G401 (cell line): ENCODE measurements around the gene POT1. TPM values are rescaled to one million over a fixed set of nuclear protein-coding genes. Genes with fewer than 3 reads are reported as not detected.

Experiments
- DNase-seq: peaks from one replicate; pipeline ENCODE4 v3.0.0-alpha.2; 2015; ENCODE audit warnings: low spot score
- in situ Hi-C: cut with HindIII; loops from 2 replicates; pipeline ENCODE4 v1.10.0; 2016; ENCODE audit warnings: low sequenced_read_pairs, mixed read lengths
- total RNA-seq: library from RNA; depleted of rRNA; stranded (reverse); fragments of >200 nt; shearing (Covaris generic); gene quantifications from 2 replicates; pipeline ENCODE4 v1.2.3, GENCODE V29; 2014; rRNA removed

The POT1 gene
- total RNA-seq, 1 experiment from 2014 or later: 46.6 TPM

DNA sequence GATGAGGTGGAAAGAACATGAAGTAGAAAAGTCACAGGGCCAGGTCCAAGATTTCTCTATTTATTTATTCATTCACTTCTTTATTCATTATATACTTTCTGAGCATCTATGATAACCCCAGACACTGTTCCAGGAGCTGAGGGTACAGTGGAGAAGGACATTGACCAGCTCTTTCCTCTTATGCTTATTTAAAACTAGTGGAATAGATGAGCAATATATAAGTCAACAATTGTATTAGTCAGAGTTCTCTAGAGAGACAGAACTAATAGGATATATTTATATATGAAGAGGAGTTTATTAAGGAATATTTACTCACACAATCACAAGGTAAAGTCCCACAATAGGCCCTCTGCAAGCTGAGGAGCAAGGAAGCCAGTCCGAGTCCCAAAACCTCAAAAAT, 149.0 kb downstream of the POT1 start:
- no peak for DNase-seq
- in situ Hi-C loops: no loop called here

DNA sequence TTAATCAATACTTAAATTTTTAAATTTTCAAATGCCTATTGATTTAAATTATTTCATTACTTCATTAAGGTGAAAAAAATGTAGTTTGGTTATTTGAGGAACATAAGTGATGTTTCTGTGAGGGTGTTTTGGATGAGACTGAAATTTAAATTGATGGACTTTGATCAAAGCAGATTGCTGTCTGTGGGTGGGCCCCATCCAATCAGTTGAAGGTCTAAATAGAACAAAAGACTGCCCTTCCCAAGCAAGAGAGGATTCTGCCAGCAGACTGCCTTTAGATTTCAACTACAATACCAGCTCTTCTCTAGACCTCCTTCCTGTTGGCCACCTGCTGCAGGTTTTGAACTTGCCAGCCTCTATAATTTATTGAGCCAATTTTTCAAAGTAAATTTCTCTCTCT, 149.6 kb downstream of the POT1 start:
- DNase-seq: no peak
- in situ Hi-C loops: no loop called here

DNA sequence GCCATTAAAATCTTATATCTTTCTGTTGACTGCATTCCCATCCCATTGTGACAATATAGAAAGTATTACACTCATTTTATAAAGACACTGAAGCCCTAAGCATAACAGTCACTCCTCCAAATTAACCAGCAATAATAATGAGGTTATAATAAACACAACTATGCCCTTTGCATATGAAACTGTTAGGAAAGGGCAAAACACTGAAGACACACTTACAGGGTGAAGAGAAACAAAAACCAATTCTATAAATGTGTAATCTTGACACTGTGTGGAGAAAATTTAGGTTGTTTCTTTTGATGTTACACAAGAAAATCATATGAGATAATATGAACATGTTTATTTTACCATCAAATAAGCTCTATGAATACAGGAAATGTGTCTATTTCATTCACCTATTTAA, 150.0 kb downstream of the POT1 start:
- DNase-seq: no peak
- in situ Hi-C loops: no loop called here

DNA sequence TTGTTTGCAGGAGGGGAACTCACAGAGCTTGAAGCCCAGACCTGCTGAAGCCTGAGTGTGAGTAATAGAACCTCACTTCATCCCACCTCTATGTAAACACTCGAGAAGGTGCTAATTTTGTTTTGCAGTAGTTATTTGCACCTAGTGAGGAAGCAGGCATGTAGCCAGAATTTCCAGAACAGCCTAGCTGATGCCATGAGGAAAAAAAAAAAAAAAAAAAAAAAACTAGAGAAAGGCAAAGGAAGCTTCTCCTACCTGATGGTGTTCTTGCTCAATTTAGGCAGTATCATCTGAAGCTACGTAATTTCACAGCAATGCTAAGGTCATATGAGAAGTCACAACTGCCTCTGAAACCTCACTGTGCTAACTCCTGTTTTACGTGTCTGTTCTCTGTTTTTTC, 150.4 kb downstream of the POT1 start:
- in situ Hi-C loops: no loop called here
- peak; percentile 13 for DNase-seq

DNA sequence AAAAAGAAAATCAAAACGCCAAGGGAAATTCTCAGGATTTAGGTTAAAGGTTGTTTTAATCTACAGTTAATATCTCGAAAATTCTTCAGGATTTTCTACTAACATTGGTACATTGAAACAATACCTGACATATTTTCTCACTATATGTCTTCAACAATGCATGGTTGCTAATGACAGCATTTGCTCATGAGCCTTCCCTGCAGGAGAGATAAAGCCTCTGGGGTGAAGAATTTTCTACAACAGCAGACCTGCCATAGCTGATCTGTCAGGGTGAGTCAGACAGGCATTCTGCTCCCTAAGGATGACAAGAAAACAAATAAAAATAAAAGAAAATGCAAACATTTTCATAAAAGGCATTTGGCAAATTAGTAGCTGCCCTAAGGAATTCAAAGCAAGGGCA, 152.4 kb downstream of the POT1 start:
- in situ Hi-C loops: no loop called here
- no peak for DNase-seq

DNA sequence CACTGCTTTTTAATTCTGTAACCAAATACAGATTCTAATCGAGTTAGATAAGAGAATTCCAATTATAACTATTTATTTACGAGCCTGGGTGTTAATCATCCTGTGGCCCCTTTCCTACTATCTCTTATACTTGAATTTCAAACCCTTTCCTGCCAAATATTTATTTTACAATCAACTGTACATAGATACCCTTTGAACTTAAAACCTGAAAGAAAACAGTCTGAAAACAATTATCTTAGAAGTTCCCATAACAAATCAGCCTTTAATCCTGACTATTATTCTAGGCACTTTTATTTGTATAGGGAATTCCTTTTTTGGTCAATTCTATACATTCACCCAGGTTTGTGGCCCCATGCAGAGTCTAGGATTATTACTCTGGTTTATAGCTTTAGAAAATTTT, 153.5 kb downstream of the POT1 start:
- in situ Hi-C loops: no loop called here
- no peak for DNase-seq

DNA sequence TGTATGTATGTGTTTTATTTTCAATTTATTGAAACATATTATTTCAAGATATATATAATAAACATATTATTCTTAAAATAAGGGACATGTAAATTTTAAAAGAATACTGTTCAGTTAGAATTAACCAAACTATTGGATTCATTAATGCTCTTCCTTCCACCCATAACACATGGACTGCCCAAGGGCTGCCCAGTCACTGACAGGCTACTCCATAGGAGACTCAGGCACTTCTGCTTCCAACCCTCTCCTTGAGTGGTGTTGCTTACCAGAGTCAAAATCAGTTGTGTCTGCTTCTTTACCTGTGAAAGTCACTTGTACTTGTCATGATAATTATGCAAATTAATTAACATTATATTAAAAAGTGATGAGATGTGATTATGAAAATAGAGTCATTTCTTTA, 154.2 kb downstream of the POT1 start:
- in situ Hi-C loops: no loop called here
- DNase-seq: no peak

DNA sequence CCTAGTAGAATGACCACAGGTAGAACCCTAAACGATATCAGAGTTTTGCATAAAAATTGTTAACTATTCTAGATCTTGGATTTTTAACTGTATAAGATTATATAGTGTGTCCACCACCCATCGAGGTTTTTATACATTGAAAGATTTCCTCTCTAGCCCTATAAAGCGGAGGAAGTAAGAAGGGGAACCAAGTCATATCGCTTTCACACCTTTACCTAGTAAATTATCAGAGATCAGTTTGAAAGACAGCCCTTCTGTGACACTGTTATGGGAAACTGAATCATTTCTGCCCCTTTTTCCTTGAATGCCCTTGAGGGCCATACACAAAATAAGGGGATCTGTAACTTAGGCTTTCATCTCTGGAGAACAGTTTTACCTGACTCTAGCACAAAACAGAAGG, 155.7 kb downstream of the POT1 start:
- in situ Hi-C loops: no loop called here
- no peak for DNase-seq

DNA sequence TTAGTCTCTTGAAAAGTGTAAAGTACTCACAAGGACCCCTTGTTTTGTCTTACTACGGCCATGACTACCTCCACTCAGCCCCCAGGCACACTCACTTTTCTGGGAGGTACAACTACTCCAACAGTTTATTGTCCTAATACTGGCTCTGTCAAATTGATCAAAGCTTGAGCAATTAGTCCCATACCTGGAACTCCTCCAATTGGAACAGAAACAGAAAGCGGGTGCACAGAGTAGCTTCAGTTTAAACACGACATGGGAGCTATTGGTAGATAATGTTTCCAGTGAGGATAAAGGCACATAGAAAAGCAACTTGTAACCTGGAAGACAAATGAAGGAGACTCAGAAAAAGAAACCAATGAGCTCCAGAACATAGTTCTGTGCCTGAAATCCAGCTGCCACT, 156.3 kb downstream of the POT1 start:
- no peak for DNase-seq

More for the DNA sequence above, 156.3 kb downstream of the POT1 start:
- in situ Hi-C loops: no loop called here

Other genes with a start within 250 kb of the POT1 start
- gene GPR37, start 164.0 kb downstream of the POT1 start, total RNA-seq: not detected in 2 replicates